Chondrocyte (in vitro differentiated cells): ENCODE data around the gene HSPA4L. TPM values are rescaled to one million over a fixed set of nuclear protein-coding genes. Genes with fewer than 3 reads are reported as not detected.
A peak's percentile ranks its signal among the peaks of the same experiment; 100 is the strongest.

ENCODE experiments used
- DNase-seq: peaks from one replicate; pipeline ENCODE4 v3.0.0; 2021; ENCODE audit warnings: mixed read lengths, low spot score
- H3K27ac Mint-ChIP-seq: one replicate; pipeline ENCODE4 v1.8.0; 2021; ENCODE audit warnings: mild to moderate bottlenecking, moderate library complexity, mixed read lengths; ENCODE audit not compliant: unreplicated experiment
- H3K27me3 Mint-ChIP-seq: 2 replicates; pipeline ENCODE4 v1.8.0; 2021; ENCODE audit warnings: low read depth, mixed read lengths
- H3K36me3 Mint-ChIP-seq: 2 replicates; pipeline ENCODE4 v1.8.0; 2021; ENCODE audit warnings: low read depth, mixed read lengths
- H3K4me1 Mint-ChIP-seq: 2 replicates; pipeline ENCODE4 v1.8.0; 2021; ENCODE audit warnings: low read depth, mild to moderate bottlenecking, mixed read lengths
- H3K4me3 Mint-ChIP-seq: one replicate; pipeline ENCODE4 v1.8.0; 2021; ENCODE audit warnings: mild to moderate bottlenecking, moderate library complexity, mixed read lengths; ENCODE audit not compliant: unreplicated experiment
- H3K9me3 Mint-ChIP-seq: 2 replicates; pipeline ENCODE4 v1.8.0; 2021; ENCODE audit warnings: low read depth, mixed read lengths
- total RNA-seq: library from RNA; stranded (reverse); gene quantifications from 3 replicates; pipeline ENCODE4 v1.2.1, GENCODE V29; 2021
- TF ChIP-seq, protein P1 (sequence below): fragments of 200-600 bp; sonication (generic); IDR thresholded peaks from 2 replicates; pipeline ENCODE4 v1.5.0; 2021; ENCODE audit warnings: antibody characterized with exemption, mild to moderate bottlenecking, moderate library complexity

HSPA4L gene
- total RNA-seq, 1 donor from 2014 or later, result 4.0 TPM

DNA sequence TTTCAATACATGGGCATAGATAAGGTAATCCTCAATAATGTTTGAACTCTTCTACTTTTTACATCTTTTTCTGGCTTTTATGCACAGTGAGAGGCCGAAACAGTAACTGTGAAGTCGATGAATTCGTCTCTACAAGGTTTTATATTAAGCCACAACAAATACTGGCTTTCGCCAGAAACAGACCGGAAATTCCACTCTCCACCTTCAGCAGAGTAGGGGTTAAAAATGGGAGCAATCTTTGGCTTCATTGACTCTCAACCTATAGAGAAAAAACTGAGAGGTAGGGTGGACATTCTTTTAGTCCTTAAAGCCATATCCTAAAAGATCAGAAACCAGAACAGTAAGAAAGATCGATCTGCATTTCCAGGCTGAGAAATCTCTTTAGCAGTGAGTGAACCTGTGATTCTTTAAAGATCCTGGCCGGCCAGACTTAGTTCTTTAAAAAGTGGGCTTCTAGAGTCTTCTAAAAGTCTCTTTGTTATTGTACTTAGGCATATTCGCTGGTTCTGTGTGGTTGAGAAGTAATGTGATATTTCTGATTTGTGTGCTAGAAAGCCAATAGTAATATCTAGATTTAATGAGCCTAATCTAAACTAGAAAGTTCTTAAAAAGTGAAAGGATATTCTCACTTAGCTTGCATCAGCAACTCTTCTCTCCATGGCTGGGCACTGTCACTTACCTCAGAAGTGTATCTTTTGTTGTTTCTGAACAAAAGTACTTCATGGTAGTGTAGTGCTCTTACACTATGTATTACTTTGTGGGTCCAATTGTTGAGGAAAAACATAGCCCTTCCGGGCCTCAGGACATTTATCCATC lies 2.0 kb downstream of the HSPA4L start:
- H3K4me1 Mint-ChIP-seq, result peaks cover 22% of the 10 kb centered on the region
- H3K36me3 Mint-ChIP-seq, result no peaks in the 10 kb centered on the region
- TF ChIP-seq, protein P1, sequence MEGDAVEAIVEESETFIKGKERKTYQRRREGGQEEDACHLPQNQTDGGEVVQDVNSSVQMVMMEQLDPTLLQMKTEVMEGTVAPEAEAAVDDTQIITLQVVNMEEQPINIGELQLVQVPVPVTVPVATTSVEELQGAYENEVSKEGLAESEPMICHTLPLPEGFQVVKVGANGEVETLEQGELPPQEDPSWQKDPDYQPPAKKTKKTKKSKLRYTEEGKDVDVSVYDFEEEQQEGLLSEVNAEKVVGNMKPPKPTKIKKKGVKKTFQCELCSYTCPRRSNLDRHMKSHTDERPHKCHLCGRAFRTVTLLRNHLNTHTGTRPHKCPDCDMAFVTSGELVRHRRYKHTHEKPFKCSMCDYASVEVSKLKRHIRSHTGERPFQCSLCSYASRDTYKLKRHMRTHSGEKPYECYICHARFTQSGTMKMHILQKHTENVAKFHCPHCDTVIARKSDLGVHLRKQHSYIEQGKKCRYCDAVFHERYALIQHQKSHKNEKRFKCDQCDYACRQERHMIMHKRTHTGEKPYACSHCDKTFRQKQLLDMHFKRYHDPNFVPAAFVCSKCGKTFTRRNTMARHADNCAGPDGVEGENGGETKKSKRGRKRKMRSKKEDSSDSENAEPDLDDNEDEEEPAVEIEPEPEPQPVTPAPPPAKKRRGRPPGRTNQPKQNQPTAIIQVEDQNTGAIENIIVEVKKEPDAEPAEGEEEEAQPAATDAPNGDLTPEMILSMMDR, result no peak
- peaks cover 2% of the 10 kb centered on the region for H3K27me3 Mint-ChIP-seq
- H3K4me3 Mint-ChIP-seq, result no peak overlapping the region
- peak overlapping the region; percentile 4 for H3K27ac Mint-ChIP-seq
- no peaks in the 10 kb centered on the region for H3K9me3 Mint-ChIP-seq
- no peak for DNase-seq

DNA sequence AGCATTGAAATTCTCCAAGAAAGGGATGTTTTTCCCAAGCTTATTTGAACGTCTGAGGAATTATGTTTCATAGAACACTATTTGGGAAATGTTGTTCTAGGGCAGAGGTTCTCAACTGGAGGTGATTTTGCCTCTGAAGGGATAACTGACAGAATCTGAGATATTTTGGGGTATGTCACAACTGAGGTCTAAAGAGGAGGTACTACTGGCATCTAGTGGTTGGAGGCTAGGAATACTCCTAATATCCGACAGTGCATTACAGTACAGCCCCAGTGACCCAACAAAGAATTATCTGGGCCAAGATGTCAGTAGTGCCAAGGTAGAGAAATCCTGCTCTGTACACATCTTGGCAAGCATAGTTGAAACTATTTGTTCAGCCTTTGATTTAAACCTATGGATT lies 6.4 kb downstream of the HSPA4L start:
- H3K9me3 Mint-ChIP-seq, result no peaks in the 10 kb centered on the region
- no peak overlapping the region for H3K27ac Mint-ChIP-seq
- H3K4me3 Mint-ChIP-seq, result no peak overlapping the region
- peaks cover 2% of the 10 kb centered on the region for H3K27me3 Mint-ChIP-seq
- H3K4me1 Mint-ChIP-seq, result peaks cover 11% of the 10 kb centered on the region
- no peaks in the 10 kb centered on the region for H3K36me3 Mint-ChIP-seq
- TF ChIP-seq, protein P1, result peak; percentile 58
- no peak for DNase-seq

DNA sequence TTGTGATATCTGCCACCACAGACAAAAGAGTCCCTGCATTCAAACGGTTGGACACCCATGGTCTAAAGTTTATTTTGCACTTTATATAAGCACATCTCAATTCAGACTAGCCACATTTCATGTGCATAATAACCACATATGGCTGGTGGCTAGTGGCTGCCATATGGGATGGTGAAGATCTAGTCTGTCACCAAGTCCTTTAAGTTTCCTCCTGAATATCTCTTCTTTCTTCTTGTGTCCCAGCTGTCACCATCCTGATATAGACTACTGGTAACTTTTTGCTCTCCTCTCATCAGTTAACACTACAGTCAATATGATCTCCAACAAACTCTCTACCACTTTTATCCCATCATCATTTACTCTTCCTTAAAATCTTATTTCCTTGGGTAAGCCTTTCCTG lies 9.3 kb downstream of the HSPA4L start:
- Mint-ChIP-seq H3K27me3 (peaks cover 2% of the 10 kb centered on the region), H3K4me3 (no peak overlapping the region)

DNA sequence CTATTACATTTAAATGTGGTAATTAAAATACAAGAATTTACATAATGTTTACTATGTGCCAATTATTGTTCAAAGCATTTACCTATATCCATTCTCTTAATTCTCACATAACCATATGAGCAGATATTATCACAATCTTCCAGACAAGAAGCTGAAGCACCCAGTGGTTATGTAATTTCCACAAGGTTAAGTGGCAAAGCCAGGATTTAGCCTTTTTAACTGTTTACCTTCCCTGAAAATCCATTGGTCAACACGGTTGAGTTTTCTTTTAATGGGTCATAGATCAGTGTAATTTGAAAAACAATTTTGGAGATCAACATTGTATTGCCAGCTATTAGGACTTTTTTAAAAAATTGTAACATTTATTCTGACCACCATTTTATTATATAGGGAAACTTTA lies 11.4 kb downstream of the HSPA4L start:
- Mint-ChIP-seq H3K27ac (no peak overlapping the region), H3K4me1 (no peaks in the 10 kb centered on the region), H3K4me3 (no peak overlapping the region), H3K9me3 (no peaks in the 10 kb centered on the region), H3K27me3 (peaks cover 2% of the 10 kb centered on the region), H3K36me3 (peaks cover 2% of the 10 kb centered on the region)
- DNase-seq, result no peak
- TF ChIP-seq, protein P1, result no peak

More for the DNA sequence above, 9.3 kb downstream of the HSPA4L start:
- H3K27ac Mint-ChIP-seq, result no peak overlapping the region
- TF ChIP-seq, protein P1, result no peak
- DNase-seq, result no peak
- no peaks in the 10 kb centered on the region for H3K4me1 Mint-ChIP-seq
- peaks cover 2% of the 10 kb centered on the region for H3K36me3 Mint-ChIP-seq
- no peaks in the 10 kb centered on the region for H3K9me3 Mint-ChIP-seq

DNA sequence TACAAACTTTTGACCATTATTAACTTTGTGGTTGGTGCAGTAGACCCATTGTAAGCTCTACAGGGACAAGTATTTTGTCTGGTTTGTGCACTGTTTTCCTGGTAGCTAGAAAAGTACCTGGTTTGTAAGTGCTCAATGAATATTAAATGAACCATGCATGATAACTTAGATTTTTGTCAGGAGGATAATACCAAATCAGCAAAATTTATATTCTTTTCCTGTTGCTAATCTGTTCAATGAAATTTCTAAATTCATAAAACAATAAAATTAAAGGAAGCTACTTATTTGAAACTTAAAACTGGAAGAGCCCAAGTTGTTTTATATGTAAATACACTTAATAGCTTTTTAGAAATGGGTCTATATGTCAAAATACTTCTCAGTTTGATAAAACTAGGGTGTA lies 17.6 kb downstream of the HSPA4L start:
- H3K36me3 Mint-ChIP-seq, result peaks cover 2% of the 10 kb centered on the region
- H3K4me1 Mint-ChIP-seq, result no peaks in the 10 kb centered on the region
- TF ChIP-seq, protein P1, result no peak
- DNase-seq, result no peak
- H3K27me3 Mint-ChIP-seq, result no peaks in the 10 kb centered on the region
- no peaks in the 10 kb centered on the region for H3K9me3 Mint-ChIP-seq
- H3K4me3 Mint-ChIP-seq, result no peak overlapping the region
- no peak overlapping the region for H3K27ac Mint-ChIP-seq
